PFSK-1 (cell line): ENCODE measurements around the gene SF3A1.

Experiments
- FOXP2 ChIP-seq: optimal IDR thresholded peaks from 2 replicates; pipeline ENCODE3; 2011; ENCODE audit warnings: borderline replicate concordance, control low read depth, inconsistent platforms; ENCODE audit not compliant: insufficient read depth; ENCODE audit errors: extremely low read length, extremely low read depth
- POLR2AphosphoS5 ChIP-seq: IDR thresholded peaks from 2 replicates; pipeline ENCODE4 v1.6.1; 2012; ENCODE audit warnings: low read depth, mild to moderate bottlenecking, control low read depth, low read length, moderate library complexity

DNA sequence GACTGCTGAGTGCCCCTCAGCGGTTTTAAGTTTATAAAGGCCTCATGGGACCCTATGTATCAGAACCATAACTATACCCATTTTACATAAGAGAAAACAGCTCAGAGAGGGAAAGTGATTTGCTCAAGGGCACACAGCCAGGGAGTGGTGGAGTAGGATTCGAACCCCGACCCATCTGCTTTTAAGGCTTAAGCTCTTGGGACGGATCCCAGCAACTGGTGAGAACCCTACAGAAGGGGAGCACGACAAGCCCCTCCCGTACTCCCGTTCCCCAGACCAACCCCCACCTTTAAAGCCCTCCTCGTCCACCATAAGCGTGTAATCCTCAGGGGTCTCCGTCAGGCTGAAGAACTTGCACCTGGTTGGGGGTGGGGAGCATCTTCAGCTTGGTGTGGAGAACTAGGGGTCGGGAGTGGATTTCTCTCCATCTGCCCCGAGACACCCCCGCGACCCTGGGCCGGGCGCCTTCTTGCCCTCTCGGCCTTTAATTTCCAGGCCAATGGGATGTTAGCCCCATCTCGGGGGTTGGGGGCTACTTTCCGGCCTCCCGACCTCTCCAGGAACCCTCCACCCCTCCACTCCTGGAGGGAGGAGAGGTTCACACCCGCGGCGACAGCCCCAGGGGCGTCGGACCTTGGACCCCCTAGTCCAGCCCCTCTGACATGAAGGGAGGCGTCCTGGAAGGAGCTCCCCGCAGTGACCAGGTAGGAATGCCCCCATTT is 68.1 kb downstream of the SF3A1 start:
- TF ChIP-seq POLR2AphosphoS5 (no peak), FOXP2 (no peak)
